Stimulated activated CD4-positive, alpha-beta T cell treated with anti-CD3 and anti-CD28 coated beads, Interleukin-2, amount 100 ng/mL, for 24 hours (primary cell): Measurements from ENCODE around the gene HSPA12B.

Source experiments
- DNase-seq, 2 donors: peaks; one replicate each; pipeline ENCODE4 v3.0.0-alpha.2; 2020

Gene HSPA12B

DNA sequence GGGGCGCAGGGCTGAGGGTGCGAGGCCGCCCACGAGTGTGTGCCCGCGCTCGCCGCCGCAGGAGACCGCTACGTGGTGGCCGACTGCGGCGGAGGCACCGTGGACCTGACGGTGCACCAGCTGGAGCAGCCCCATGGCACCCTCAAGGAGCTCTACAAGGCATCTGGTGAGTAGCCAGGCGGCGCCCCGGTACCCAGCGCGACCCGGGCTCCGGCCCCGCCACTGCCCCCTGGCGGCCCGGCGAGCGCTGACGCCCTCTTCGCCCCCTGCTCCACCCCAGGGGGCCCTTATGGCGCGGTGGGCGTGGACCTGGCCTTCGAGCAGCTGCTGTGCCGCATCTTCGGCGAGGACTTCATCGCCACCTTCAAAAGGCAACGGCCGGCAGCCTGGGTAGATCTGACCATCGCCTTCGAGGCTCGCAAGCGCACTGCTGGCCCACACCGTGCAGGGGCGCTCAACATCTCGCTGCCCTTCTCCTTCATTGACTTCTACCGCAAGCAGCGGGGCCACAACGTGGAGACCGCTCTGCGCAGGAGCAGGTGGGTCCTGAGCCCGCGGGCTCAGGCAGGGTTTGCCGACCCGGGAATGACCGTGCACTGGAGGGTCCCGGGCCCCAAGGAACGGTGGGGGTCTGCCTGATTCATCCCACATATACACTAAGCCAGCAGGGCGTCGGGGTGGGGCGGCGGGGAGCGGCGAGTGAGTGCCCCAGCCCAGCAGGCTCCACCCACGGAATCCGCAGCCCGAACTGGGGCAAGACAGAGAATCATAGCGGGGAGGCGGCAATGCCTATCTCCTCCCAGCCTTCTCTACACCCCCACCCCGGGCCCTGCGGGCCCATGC is 17.4 kb downstream of the HSPA12B start:
- DNase-seq = peak; percentile 40 to 57

DNA sequence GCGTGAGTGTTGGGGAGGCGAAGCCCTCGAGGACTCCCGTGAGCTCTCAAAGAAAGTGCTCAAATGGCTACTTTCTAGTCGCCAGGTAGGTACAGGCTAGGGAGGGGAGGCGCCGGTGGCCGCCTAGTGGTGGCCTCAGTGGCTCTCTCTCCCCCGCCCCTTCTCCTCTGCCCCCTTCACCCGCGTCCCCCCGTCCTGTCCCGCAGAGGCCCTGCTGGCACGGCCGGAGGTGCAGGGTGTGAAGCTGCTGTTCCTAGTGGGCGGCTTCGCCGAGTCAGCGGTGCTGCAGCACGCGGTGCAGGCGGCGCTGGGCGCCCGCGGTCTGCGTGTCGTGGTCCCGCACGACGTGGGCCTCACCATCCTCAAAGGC is 18.8 kb downstream of the HSPA12B start:
- DNase-seq = no peak

DNA sequence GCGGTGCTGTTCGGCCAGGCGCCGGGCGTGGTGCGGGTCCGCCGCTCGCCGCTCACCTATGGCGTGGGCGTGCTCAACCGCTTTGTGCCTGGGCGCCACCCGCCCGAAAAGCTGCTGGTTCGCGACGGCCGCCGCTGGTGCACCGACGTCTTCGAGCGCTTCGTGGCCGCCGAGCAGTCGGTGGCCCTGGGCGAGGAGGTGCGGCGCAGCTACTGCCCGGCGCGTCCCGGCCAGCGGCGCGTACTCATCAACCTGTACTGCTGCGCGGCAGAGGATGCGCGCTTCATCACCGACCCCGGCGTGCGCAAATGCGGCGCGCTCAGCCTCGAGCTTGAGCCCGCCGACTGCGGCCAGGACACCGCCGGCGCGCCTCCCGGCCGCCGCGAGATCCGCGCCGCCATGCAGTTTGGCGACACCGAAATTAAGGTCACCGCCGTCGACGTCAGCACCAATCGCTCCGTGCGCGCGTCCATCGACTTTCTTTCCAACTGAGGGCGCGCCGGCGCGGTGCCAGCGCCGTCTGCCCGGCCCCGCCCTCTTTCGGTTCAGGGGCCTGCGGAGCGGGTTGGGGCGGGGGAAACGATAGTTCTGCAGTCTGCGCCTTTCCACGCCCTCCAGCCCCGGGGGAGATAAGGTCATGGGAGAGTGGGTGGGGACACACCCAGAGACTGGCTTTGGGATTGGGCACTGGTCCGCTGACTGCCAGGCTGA is 19.3 kb downstream of the HSPA12B start:
- peak; percentile 61 to 66 for DNase-seq

DNA sequence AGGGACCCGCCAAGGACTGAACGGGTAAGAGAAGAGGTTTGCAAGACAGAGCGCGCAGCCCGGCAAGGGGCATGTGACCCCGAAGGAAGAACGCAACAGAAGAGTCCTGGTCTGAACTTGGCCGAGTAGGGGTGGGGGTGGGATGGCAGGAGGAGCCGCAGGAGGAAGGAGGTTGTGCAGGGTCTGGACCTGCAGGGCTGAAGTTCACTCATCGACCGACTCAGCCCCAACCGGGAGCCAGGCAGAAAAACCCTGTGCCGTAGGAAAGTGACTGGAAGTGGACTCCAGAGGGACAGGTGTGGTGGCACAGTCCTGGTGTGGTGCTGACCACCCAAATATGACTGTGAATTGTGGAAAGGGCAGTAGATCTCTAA is 19.9 kb downstream of the HSPA12B start:
- DNase-seq = no peak

DNA sequence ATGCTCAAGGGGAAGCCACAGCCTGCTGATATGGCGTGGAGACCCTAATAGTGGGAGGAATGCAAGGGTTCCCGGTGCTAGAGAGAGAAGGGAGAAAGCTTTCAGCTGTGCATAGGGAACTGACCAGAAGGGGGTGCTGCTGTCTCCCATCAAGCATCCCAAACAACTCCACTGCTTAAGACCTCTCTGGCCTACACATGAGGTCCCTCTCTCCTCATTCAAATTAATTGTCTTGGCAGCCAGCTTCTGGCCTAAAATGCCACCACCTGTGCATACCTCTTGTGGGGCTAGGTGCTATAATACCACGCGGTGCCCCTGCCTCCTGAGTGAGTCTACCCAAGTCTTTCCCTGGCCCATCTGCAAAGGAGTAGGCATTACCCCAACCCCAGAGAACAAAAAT is 20.6 kb downstream of the HSPA12B start:
- DNase-seq = peak; percentile 61 to 69

DNA sequence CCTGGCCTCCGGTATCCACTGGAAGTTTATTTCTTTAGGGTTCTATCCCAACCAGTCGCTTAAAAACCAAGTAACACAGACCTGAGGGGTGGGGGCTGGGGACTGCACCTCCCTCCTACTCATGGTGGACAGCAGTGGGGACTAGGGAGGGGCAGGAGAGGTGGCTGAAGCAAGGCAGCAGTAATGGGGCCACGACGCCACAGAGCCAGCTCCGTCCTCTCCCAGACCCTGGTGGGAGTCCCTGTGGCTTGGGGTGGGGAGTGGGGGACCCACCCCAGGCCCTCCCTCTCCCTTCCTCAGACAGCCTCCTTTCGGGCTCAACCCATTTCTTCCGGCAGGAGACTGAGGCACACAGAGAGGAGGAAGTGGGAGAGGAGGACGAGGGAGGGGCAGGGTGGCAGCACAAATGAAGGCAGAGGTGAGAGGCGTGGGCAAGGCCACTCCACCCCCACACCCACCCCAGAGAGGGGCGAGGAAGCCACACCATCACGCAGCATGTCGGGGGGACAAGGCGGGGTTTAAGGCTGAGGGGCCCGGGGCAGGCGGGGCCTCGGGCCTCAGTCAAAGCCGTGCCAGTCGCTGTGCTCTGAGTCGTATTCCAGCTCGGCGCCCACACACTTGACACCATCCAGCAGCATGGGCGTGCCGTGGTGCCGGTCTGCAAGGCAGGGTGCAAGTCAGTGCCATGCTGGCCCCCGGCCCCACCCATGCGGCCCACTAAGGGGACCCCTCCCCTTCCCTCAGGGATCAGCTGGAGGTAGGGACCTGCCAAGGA is 21.2 kb downstream of the HSPA12B start:
- no peak for DNase-seq

DNA sequence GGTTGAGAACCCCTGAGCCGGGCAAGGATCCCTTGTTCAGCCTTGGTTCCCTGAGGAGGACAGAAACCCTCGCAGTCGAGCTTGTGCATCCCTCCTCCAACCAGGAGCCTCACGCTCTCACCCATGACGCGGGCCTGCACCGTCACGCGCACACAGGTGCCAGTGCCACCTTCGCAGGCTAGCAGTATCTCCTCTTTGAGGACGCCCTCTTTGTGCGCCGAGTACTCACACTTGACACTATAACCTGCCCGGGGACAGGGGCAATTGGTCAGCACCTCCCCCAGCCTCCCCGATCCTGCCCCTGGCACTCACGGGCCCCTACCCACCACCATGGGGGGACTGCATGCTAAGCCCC is 21.8 kb downstream of the HSPA12B start:
- DNase-seq = no peak

DNA sequence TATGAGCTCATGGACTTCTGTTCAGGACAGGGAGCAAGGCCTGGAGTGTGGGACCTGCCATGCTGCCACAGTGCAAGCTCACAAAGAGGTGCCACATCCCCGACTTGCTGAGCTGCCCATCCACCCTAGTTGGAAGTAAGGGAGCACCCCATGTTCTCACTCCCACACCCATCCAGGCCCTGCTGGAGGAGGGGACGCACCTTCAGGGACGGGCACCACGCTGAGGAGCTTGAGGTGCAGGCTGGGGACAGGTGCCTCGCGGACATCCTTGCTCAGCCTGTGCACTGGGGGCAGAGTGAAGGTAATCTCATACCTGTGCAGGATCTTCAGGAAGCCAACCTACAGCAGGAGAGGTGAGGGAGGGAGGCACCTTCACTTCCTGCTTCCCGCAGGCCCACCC is 22.8 kb downstream of the HSPA12B start:
- DNase-seq = no peak

DNA sequence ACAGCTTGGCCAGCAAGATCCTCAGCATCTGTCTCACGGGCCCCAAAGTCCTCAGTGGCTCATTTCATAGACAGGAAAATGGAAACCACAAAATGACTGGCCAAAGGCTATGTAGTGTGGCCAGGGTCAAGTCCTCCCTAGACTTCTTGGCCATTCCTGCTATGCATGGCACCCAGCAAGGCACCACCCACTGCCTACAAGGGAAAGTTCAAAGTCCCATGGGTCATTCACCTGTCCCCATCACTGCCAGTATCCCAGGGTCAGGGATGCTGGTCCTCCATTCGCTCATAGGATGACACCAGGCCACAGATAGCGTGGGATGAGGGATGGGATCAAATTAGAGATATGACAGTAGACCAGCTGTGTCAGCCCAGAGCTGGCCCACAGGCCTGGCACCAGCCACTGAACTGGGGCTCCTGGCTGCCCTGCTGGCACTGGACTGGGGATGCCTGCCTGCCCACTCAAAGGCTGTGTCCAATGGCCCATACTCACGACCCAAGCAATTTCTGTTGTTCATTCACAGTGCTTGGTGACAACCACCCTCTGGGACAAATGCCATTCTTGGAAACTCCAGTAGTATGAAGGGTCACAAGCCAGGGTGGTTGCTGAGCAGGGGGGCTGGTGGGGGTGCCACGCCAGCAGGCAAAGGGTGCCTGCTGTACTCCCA is 23.5 kb downstream of the HSPA12B start:
- DNase-seq = no peak

DNA sequence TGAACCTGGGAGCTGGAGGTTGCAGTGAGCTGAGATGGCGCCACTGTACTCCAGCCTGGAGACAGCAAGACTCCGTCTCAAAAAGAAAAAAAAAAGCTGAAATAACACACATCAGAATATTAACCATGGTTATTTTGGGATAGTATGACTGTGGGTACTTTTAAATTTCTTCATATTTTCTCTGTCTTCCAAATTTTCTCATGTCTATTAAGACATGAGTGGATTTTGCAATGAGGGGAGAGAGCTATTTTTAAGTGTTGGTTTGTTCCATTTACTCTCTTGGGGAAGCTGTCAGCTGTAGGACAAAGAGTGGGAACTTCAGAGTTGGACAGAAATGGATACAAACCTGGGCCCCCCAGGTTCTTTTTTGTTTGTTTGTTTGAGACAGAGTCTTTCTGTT is 24.8 kb downstream of the HSPA12B start:
- no peak for DNase-seq

DNA sequence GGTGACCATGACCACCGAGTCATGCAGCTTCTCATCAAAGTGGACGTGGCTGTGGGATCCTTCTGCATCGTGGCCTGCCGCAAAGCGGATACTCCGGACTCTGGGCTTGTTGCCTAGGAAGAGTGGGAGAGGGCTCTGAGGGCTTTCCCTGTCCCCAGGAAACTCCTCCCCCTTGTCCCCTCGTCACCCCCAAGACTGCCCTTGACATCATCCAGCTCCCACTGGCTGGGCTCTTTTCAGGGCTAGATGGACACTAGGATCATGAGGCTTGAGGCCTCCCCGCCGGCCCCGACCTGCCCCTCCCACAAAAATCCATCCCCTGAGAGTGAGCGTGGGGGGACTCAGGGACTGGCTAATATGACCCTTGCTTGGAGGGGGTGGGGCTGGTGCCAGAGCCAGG is 26.1 kb downstream of the HSPA12B start:
- no peak for DNase-seq

DNA sequence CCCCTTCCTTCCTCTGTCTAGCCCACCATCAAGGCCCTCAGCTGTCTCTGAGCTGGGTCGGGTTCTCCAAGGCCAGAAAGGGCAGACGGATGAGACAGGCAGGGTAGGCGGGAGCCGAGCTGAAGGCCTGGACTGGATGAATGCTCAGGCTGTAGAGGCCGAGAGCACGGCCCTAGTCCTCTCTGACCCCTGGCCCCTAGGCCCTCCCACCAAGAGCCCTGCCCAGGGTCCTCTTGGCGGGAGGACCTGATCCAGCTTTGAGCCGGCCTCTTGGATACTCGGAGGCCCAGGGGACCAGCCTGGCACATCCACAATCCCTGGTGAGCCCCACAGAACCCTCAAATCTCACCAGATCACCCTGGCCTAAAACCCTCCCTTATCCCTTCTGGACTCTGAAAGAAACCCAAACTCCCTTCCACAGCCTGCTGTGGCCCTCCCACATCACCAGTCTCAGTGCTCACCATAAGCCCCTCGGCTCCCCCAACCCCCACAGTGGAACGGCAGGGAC is 26.9 kb downstream of the HSPA12B start:
- no peak for DNase-seq

DNA sequence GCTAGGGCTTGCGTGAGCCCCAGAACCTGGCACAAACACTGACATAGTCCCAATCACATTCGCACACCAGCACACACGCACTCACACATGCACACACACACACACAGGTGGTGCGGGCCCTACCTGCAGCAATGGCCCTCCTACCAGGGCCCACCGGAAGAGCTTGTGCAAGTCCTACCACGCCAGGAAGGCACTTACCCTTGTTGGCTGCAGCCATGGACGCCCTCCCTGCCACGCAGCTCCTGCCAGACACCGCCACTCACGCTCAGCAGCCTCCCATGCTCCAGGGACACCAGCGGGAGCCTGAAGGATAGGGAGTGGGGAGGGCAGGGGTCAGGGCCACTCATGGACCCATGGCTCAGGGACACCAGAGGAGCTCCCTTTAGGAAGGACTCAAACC is 27.4 kb downstream of the HSPA12B start:
- no peak for DNase-seq

DNA sequence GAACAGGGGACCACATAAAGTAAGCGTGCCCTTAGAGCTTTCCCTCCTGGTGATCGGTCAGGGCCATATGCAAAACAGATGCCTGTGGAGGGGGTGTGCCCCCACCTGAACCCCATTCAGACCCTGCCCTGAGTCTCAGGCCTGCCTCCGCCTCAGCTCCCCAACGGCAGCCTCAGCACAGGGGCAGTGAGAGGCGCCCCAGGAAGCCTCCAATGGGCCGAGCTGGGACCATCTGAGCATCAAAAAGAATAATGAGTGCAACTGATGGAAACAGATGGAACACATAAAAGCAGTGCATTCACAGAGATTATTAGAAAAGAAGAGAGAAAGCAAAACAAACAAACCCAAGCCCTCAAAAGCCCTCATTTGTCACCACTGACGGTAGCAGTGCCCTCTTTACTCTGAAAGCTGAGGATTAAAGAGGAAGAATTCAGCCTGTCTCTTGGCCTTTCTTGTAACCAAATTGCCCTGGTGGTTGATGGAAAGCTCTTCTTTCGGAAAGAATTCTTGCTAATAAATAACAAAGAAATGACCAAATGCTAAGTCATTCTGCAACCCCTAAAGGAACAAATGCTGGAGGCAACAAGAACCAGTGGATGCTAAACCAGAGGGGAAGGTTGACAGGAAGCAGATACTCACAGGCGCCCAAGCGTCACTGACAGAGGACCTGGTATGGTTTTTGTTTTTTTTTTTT is 28.3 kb downstream of the HSPA12B start:
- DNase-seq = no peak

DNA sequence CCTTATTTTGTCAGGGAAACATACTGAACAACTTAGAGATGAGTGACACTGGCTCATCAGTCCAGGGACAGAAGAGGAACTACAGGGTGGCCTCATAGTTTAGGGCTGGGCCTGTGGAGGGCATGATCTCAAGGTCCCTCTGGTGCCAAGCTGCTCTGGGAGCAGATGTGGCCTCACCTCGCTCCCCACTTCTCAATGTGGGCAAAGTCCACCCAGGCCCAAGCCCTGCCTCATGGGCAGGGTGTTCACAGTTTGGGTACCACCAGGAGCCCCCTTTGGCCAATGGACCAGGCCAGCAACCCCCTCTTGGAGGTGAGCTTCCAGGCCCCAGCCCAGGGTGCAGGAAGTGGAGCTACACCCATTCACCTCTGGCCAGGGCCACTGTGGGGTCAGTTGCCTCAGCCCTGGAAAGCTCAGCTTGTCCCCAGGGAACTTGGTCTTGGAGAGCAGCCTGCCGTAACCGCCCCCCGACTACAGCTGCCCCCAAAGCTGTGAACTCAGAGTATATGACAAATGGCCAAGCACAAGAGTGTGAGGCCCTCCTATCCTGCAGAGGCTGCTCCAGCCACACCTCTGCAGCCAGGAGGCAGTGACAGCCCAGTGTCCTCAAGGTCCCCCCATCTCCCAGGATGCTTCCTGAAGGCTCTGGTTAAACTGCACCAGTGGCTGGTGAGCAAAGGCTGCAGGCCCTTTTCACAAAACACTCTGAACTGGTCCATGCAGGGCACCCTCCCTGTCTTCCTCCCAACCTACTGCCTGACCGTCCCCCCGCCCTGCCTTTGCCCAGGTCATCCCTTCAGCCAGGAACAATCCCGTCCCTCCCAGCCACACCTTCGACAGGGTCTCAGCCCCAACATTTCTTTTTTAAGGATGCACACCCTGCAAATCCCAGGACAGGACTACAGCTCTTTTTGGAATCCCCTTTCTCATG is 31.5 kb downstream of the HSPA12B start:
- DNase-seq = no peak

DNA sequence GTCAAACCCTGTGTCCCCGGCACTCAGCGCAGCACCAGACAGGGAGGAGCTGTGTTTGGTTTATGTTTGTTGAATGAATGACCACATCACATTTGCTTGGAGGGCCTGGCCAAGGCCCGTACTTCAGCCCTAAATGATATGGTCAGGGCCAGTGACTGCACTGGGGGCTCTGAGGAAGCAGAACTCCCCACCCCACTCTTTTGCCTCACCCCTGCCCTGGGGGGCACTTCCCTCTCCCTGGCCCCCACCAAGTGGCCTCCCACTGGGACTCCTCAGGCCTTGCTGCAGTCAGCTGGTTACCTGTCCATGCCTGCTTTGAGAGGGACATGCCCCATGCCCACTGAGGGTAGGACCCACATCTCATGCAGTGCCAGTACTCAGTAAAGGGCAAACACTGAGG is 32.2 kb downstream of the HSPA12B start:
- DNase-seq = no peak

DNA sequence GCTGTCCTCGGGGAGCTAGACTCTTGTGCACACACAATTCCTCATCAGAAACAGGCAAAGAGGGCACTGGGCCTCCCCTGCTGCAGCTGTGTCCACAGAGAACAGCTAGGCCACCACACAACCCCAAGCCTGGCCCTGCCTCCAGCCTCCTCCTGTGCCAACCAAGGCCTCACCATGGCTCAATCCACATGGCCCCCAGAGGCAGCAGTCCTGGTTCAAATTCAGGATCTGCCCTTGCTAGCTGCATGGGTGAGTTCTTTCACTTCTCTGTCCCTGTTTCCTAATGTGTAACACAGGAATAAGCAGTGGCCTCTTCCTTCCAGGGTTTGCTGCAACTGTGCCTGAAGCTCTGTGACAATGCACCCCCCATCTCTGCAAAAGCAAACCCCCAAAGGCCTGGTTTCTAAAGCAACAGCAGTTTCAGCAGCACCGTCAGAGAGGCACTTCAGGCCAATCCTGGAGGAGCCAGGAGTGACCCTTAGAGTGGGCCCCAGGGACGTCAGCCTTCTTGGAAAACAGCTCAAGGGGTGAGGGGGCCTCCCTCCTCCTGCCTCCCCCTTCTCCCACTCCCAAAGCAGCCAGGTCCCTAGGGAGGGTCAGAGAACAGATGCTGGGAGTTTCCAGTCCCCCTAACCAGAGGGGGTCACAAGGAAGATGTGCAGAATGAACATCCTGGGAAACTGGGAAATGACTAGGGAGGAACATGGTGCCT is 32.8 kb downstream of the HSPA12B start:
- DNase-seq = no peak

DNA sequence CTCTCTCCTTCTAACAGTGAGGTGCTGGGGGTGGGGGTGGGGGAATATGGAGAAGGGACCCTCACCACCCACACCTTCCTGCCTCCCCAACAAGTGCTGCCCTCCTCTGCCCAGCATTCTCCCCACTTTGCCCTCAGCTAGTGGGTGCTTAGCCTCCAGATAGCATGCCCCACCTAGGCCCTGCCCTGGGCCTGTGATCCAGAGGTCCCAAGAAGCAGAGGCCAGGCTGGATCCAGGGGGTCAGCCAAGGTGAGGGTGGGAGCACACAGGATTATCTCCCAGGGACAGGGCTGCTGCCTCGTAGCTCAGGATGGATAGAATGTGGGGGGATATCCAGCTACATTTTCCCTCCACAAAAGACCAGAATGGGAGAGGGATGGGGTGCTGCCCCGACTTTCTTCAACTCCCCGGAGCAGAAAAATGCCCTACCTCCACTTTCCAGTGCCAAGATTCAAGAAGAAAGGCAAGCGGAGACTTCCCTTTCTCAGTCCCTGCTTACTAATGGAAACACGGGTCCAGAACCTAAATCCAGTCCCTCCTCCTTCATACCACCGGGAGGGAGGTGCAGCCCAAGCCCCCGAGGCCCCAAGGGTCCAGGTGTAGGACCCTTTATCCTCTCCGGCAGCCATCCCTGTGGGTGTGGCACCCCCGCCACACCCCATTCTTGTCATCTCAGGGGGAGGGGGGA is 34.1 kb downstream of the HSPA12B start:
- DNase-seq = no peak

DNA sequence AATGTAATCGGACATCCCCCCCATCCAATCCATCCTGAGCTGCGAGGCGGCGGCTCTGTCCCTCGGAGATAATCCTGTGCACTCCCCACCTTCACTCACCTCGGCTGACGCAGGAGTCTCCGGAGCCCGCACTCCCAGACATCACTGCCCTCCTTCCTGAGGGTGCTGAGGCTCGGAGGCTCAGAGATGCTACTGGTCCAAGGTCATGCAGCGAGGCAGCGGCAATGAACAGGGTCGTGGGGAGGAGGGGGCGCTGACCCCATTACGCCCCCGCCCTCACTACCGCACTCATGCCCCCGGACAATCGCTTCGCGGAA is 34.6 kb downstream of the HSPA12B start:
- no peak for DNase-seq
